Ovary (tissue), 3 donors: Measurements from ENCODE around the gene FAM50A.

ENCODE experiments used
- EP300 ChIP-seq: sonication (generic); formaldehyde crosslinking; IDR thresholded peaks from one replicate; pipeline ENCODE4 v1.6.1; 2017; ENCODE audit warnings: antibody characterized with exemption
- POLR2A ChIP-seq: fragments of 450-650 bp; IDR thresholded peaks from one replicate; pipeline ENCODE4 v1.6.1; 2017; ENCODE audit warnings: antibody characterized with exemption, mild to moderate bottlenecking, moderate library complexity
- TF ChIP-seq, protein P1 (sequence below), 3 donors: fragments of 450-650 bp in 2 of 3; fragments of 200-600 bp in 1 of 3; IDR thresholded peaks; one replicate each; pipeline versions ENCODE4 v1.5.1 to v1.8.0; 2016 to 2022; ENCODE audit warnings: antibody characterized with exemption in 3 of 3, mild to moderate bottlenecking in 1 of 3
- donor health status: DM: no; HTN: no; CAD: no.

DNA sequence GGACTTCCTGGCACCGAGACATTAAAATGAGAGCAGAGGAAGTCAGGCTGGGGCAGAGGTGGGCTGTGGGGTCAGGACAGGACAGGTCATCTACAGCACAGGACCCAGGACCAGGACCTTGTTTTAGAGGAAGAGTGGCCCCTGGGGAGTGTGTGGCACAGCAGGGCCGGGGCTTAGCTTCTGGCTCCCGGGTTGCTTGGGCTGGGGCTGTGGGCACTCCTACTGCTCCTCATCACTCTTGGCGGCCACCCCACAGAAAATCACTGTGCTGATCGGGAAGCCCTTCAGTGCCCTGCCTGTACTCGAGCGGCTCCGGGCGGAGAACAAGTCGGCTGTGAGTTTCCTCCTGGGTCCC lies 23.6 kb upstream of the FAM50A start:
- no peak for TF ChIP-seq POLR2A
- TF ChIP-seq, protein P1, sequence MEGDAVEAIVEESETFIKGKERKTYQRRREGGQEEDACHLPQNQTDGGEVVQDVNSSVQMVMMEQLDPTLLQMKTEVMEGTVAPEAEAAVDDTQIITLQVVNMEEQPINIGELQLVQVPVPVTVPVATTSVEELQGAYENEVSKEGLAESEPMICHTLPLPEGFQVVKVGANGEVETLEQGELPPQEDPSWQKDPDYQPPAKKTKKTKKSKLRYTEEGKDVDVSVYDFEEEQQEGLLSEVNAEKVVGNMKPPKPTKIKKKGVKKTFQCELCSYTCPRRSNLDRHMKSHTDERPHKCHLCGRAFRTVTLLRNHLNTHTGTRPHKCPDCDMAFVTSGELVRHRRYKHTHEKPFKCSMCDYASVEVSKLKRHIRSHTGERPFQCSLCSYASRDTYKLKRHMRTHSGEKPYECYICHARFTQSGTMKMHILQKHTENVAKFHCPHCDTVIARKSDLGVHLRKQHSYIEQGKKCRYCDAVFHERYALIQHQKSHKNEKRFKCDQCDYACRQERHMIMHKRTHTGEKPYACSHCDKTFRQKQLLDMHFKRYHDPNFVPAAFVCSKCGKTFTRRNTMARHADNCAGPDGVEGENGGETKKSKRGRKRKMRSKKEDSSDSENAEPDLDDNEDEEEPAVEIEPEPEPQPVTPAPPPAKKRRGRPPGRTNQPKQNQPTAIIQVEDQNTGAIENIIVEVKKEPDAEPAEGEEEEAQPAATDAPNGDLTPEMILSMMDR (IDR thresholded peaks at IDR 0.05): no peak
- no peak for TF ChIP-seq EP300
